K562 (cell line): Measurements from ENCODE around the gene SH3BP4. TPM values are rescaled to one million over a fixed set of nuclear protein-coding genes. Genes with fewer than 3 reads are reported as not detected.

Experiments used
- ATAC-seq: fragments of 200-7000 bp; cut with Tn5 transposase; 3 replicates; pipeline ENCODE4 v1.9.1; 2020; ENCODE audit warnings: moderate library complexity
- BruUV-seq: library from RNA; stranded (reverse); fragments of 400-500 nt; replicated peaks from 2 replicates; lab custom pipeline; 2021; lab: Mats Ljungman, UMichigan
- CTCF ChIA-PET: fragments of 300-600 bp; formaldehyde crosslinking; extraction: SDS; loops from one replicate; lab custom pipeline; 2021; ENCODE audit warnings: low intra/inter-chr PET ratio; lab: Yijun Ruan, JAX
- POLR2A ChIA-PET: fragments of 300-600, 350-650 bp; sonication (Branson Sonifier 250); formaldehyde crosslinking; extraction: SDS; loops from one replicate; lab custom pipeline; 2021; ENCODE audit warnings: antibody characterized with exemption, inconsistent platforms; lab: Yijun Ruan, JAX
- DNase-seq, 4 experiments: peaks; one replicate each; pipeline versions ENCODE4 v3.0.0 to v3.0.0-alpha.2; 2011 to 2018; ENCODE audit warnings: low spot score in 3 of 4, mixed read lengths in 3 of 4; ENCODE audit errors: extremely low read depth in 1 of 4
- FAIRE-seq: peaks from 2 replicates; lab custom pipeline; 2011; peaks lifted over from hg19 to GRCh38; lab: Jason Lieb, UNC
- H2AFZ ChIP-seq: 2 replicates; pipeline ENCODE4 v1.6.0; 2011; ENCODE audit warnings: low read depth, low read length, control low read depth, inconsistent platforms
- H3K27ac ChIP-seq: fragments of 200-600 bp; 3 replicates; pipeline ENCODE4 v1.8.0; 2011; ENCODE audit warnings: low read depth, mild to moderate bottlenecking, control low read depth, inconsistent platforms, low read length, moderate library complexity, mixed read lengths; ENCODE audit errors: extremely low read depth
- H3K27me3 ChIP-seq, 2 experiments: fragments of 300-600 bp in 1 of 2; 2 replicates in 1 of 2; 3 replicates in 1 of 2; pipeline versions ENCODE4 v1.6.0 to v1.8.0; 2011; ENCODE audit warnings: inconsistent platforms in 2 of 2, low read length in 2 of 2, mild to moderate bottlenecking in 1 of 2, mixed read lengths in 1 of 2, moderate library complexity in 1 of 2; ENCODE audit not compliant: control insufficient read depth in 2 of 2, insufficient read depth in 2 of 2
- H3K36me3 ChIP-seq: fragments of 300-600 bp; 3 replicates; pipeline ENCODE4 v1.8.0; 2011; ENCODE audit warnings: mild to moderate bottlenecking, low read length, inconsistent platforms; ENCODE audit not compliant: control insufficient read depth, insufficient read depth
- H3K4me1 ChIP-seq, 2 experiments: fragments of 200-600 bp in 1 of 2; replicated peaks in 1 of 2; 2 replicates in 1 of 2; 3 replicates in 1 of 2; pipeline versions ENCODE4 v1.5.1 to v1.8.0; 2011; ENCODE audit warnings: inconsistent platforms in 2 of 2, low read length in 2 of 2, mild to moderate bottlenecking in 1 of 2, mixed read lengths in 1 of 2, moderate library complexity in 1 of 2; ENCODE audit not compliant: control insufficient read depth in 2 of 2, insufficient read depth in 2 of 2
- H3K4me2 ChIP-seq: 2 replicates; pipeline ENCODE4 v1.6.1; 2011; ENCODE audit warnings: low read length, control low read depth, inconsistent platforms, mixed read lengths; ENCODE audit not compliant: insufficient read depth
- H3K4me3 ChIP-seq: fragments of 200-600 bp; sonication (generic), shearing (Covaris generic); 2 replicates; pipeline ENCODE4 v1.5.1; 2016; ENCODE audit warnings: control low read depth, inconsistent platforms
- H3K79me2 ChIP-seq: fragments of 200-600 bp; 3 replicates; pipeline ENCODE4 v1.8.0; 2011; ENCODE audit warnings: low read length, inconsistent platforms; ENCODE audit not compliant: control insufficient read depth, insufficient read depth
- H3K9ac ChIP-seq, 2 experiments: 2 replicates each; pipeline versions ENCODE4 v1.6.0 to v1.6.1; 2011; ENCODE audit warnings: low read depth in 2 of 2, low read length in 2 of 2, control low read depth in 1 of 2, inconsistent platforms in 1 of 2, mild to moderate bottlenecking in 1 of 2, mixed read lengths in 1 of 2; ENCODE audit not compliant: insufficient read depth in 1 of 2
- H3K9me1 ChIP-seq: one replicate; pipeline ENCODE4 v1.6.0; 2011; ENCODE audit warnings: inconsistent platforms, mild to moderate bottlenecking, low read length, moderate library complexity; ENCODE audit not compliant: control insufficient read depth, insufficient read depth
- H3K9me3 ChIP-seq: replicated peaks from 2 replicates; pipeline ENCODE4 v1.5.1; 2011; ENCODE audit warnings: low read depth, low read length, inconsistent platforms; ENCODE audit not compliant: control insufficient read depth, insufficient read depth
- H4K20me1 ChIP-seq: replicated peaks from 2 replicates; pipeline ENCODE4 v1.6.1; 2011; ENCODE audit warnings: low read length, inconsistent platforms, mixed read lengths; ENCODE audit not compliant: control insufficient read depth, insufficient read depth
- CCAR2 ChIP-seq: fragments of 200-400 bp; formaldehyde crosslinking; IDR thresholded peaks from 2 replicates; pipeline ENCODE4 v1.6.1; 2017; ENCODE audit warnings: mild to moderate bottlenecking, low read depth, low read length
- CREBBP ChIP-seq: IDR thresholded peaks from one replicate; pipeline ENCODE4 v1.6.1; 2012; ENCODE audit warnings: low read depth, mild to moderate bottlenecking, control low read depth, inconsistent platforms, low read length
- CTCFL ChIP-seq: IDR thresholded peaks from 2 replicates; pipeline ENCODE4 v1.6.1; 2011; ENCODE audit warnings: borderline replicate concordance, low read depth, mild to moderate bottlenecking, moderate library complexity, low read length; ENCODE audit not compliant: insufficient read depth, poor library complexity, severe bottlenecking
- CXXC5 ChIP-seq: fragments of 250-450 bp; sonication (Bioruptor Pico); IDR thresholded peaks from 2 replicates; pipeline ENCODE4 v1.8.0; 2022; ENCODE audit warnings: inconsistent platforms, mild to moderate bottlenecking, moderate library complexity
- ERF ChIP-seq: fragments of 450-650 bp; formaldehyde crosslinking; IDR thresholded peaks from 2 replicates; pipeline ENCODE4 v1.4.0; 2020; ENCODE audit warnings: mild to moderate bottlenecking, mixed read lengths
- FOSL1 ChIP-seq: fragments of 200-800 bp; sonication (Bioruptor generic); conservative IDR thresholded peaks from 2 replicates; pipeline ENCODE4 v1.6.1; 2016; ENCODE audit warnings: missing genetic modification characterization, missing compliant biosample characterization
- FOXJ2 ChIP-seq: fragments of 200-800 bp; sonication (Bioruptor generic); IDR thresholded peaks from 2 replicates; pipeline ENCODE4 v1.6.1; 2016; ENCODE audit warnings: missing genetic modification characterization, missing compliant biosample characterization
- JUNB ChIP-seq: fragments of 450-650 bp; formaldehyde crosslinking; conservative IDR thresholded peaks from 2 replicates; pipeline ENCODE4 v1.4.0; 2020; ENCODE audit warnings: mild to moderate bottlenecking
- LEF1 ChIP-seq: fragments of 450-650 bp; IDR thresholded peaks from 2 replicates; pipeline ENCODE4 v1.6.1; 2016; ENCODE audit warnings: mild to moderate bottlenecking
- MAX ChIP-seq: sonication (generic); formaldehyde crosslinking; IDR thresholded peaks from 2 replicates; pipeline ENCODE4 v1.9.0; 2022; ENCODE audit warnings: mild to moderate bottlenecking, missing genetic modification reagents
- NCOA4 ChIP-seq: fragments of 450-650 bp; IDR thresholded peaks from 2 replicates; pipeline ENCODE4 v1.6.1; 2018; ENCODE audit warnings: mild to moderate bottlenecking; ENCODE audit not compliant: partially characterized antibody
- PHTF2 ChIP-seq: fragments of 250-450 bp; sonication (Bioruptor Pico); IDR thresholded peaks from 2 replicates; pipeline ENCODE4 v1.5.0; 2021; ENCODE audit warnings: mild to moderate bottlenecking
- SAP30 ChIP-seq: fragments of 200-600 bp; sonication (generic); IDR thresholded peaks from 2 replicates; pipeline ENCODE4 v1.6.1; 2012; ENCODE audit warnings: borderline replicate concordance, low read depth, mild to moderate bottlenecking, moderate library complexity, low read length, control low read depth, inconsistent platforms; ENCODE audit not compliant: insufficient read depth, poor library complexity, severe bottlenecking
- SIX5 ChIP-seq, 2 experiments: IDR thresholded peaks; 2 replicates each; pipeline ENCODE4 v1.6.1; 2011; ENCODE audit warnings: low read length in 2 of 2, borderline replicate concordance in 1 of 2, low read depth in 1 of 2, mild to moderate bottlenecking in 1 of 2, moderate library complexity in 1 of 2; ENCODE audit not compliant: insufficient read depth in 1 of 2
- STAT5B ChIP-seq: fragments of 250-450 bp; sonication (Bioruptor Pico); IDR thresholded peaks from 2 replicates; pipeline ENCODE4 v1.8.0; 2021; ENCODE audit warnings: mild to moderate bottlenecking, inconsistent platforms
- THRA ChIP-seq: fragments of 450-650 bp; IDR thresholded peaks from 2 replicates; pipeline ENCODE4 v1.6.1; 2017; ENCODE audit warnings: mild to moderate bottlenecking, moderate library complexity
- ZNF445 ChIP-seq: fragments of 250-450 bp; sonication (Bioruptor Pico); IDR thresholded peaks from 2 replicates; pipeline ENCODE4 v1.4.0; 2020; ENCODE audit warnings: low read depth, mild to moderate bottlenecking, moderate library complexity
- WGBS: fragments of 100-300 bp; shearing (Covaris generic); methylation state at CpG from one replicate; pipeline ENCODE4 v1.1.6; 2016; ENCODE audit warnings: low coverage, mixed read lengths; ENCODE audit not compliant: insufficient coverage; ENCODE audit errors: missing lambda C conversion rate; 5-methylcytosine and 5-hydroxymethylcytosine counted together
- in situ Hi-C: fragments of 300-500 bp; cut with MboI; formaldehyde crosslinking; loops from 4 replicates; pipeline ENCODE4 v1.15.0; 2018; ENCODE audit warnings: inconsistent platforms, mixed read lengths
- intact Hi-C: fragments of 100-400 bp; cut with micrococcal nuclease; formaldehyde crosslinking; loops from 2 replicates; pipeline ENCODE4 v1.14.2; 2022
- polyA plus RNA-seq, 8 experiments: library from polyadenylated mRNA; depleted of rRNA in 4 of 8; stranded (reverse) in 5 of 8; unstranded in 3 of 8; fragments of >200 nt; fragmentation: Nextera tagmentation in 2 of 8; fragmentation: Illumina TruSeq in 1 of 8; extraction: Ambion mirVana in 2 of 8; extraction: Trizol in 1 of 8; gene quantifications; 2 replicates each; pipeline versions ENCODE4 v1.2.1 to v1.2.3, GENCODE V29; 2011 to 2014; ENCODE audit warnings: inconsistent platforms in 1 of 8, missing spikeins in 1 of 8
- total RNA-seq, 7 experiments: library from RNA; depleted of rRNA in 6 of 7; stranded (reverse); fragments of >200 nt in 6 of 7; fragmentation: Illumina TruSeq in 2 of 7; extraction: Trizol in 2 of 7; gene quantifications; 2 replicates each; pipeline versions ENCODE4 v1.2.1 to v1.2.3, GENCODE V29; 2011 to 2021; ENCODE audit warnings: low replicate concordance in 1 of 7

The SH3BP4 gene
- total and polyA plus RNA-seq, 9 of the 15 experiments (the other 6 are each of a cell fraction or from before 2014, with no cell fraction given): 0.03 to 0.28 (median 0.27) TPM; not detected in 6

- no peaks in the 10 kb centered on the region for H3K36me3 ChIP-seq
- FAIRE-seq: no peak
- H3K9me1 ChIP-seq: no peaks in the 10 kb centered on the region
- no peak for ATAC-seq
- WGBS: 0% methylated on average over 4 of the region's 4 CpGs
- H3K9me3 ChIP-seq: no peaks in the 10 kb centered on the region
- no peak overlapping the region for H3K4me3 ChIP-seq
- BruUV-seq: no TSS peak
- no peaks in the 10 kb centered on the region for H3K4me1 ChIP-seq
- H2AFZ ChIP-seq: no peak overlapping the region
- TF ChIP-seq CXXC5 (no peak), FOXJ2 (tag) (no peak), SIX5 (IDR thresholded peaks at IDR 0.05; ENCODE audit: borderline replicate concordance in 1 of 2, insufficient read depth in 1 of 2, low read depth in 1 of 2, low read length in 2 of 2) (no peak), THRA (no peak), FOSL1 (tag) (no peak), CTCFL (no peak), LEF1 (no peak), ZNF445 (CRISPR knock-in tag) (no peak), NCOA4 (no peak), SAP30 (no peak), STAT5B (CRISPR knock-in tag) (no peak), CCAR2 (no peak), MAX (no peak), ERF (CRISPR knock-in tag) (no peak), PHTF2 (no peak), JUNB (CRISPR knock-in tag) (no peak), CREBBP (no peak)
- H4K20me1 ChIP-seq: no peaks in the 10 kb centered on the region
- no peak overlapping the region for H3K9ac ChIP-seq
- ChIA-PET CTCF (no interaction called here), POLR2A (interaction anchor here (0.8 kb wide), 1 partner anchor 9 kb away, joined by 3 read pairs; no protein-coding TSS in a partner anchor)
- H3K4me2 ChIP-seq: no peak overlapping the region
- DNase-seq: no peak
- H3K79me2 ChIP-seq: no peaks in the 10 kb centered on the region
- peaks cover 0 to 12% of the 10 kb centered on the region in 2 experiments; a peak in 2 of 5 replicates for H3K27me3 ChIP-seq
- in situ Hi-C loops (no loop called here), intact Hi-C loops (no loop called here)
- no peak overlapping the region for H3K27ac ChIP-seq
These were observed 146.5 kb downstream of the SH3BP4 start for GRCh38 chr2:235098269-235098668.
